ENCODE data around the gene ADCY7.

The ADCY7 gene

GRCh38 chr16:50293041-50293783, 26.9 kb downstream of the ADCY7 start:
- H3K4me3 ChIP-seq (replicated peaks in 1 of 2; ENCODE audit: low read depth in 2 of 2, low read length in 2 of 2), result no peak overlapping the region
- no peak for DNase-seq (ENCODE audit: low read depth in 2 of 2)
- TF ChIP-seq CTCF (IDR thresholded peaks at IDR 0.05; ENCODE audit: low read depth, low read length), result no peak

GRCh38 chr16:50293994-50294855, 27.9 kb downstream of the ADCY7 start:
- DNase-seq (ENCODE audit: low read depth in 2 of 2), result no peak
- H3K4me3 ChIP-seq (replicated peaks in 1 of 2; ENCODE audit: low read depth in 2 of 2, low read length in 2 of 2), result no peak overlapping the region
- no peak for TF ChIP-seq CTCF (IDR thresholded peaks at IDR 0.05; ENCODE audit: low read depth, low read length)

GRCh38 chr16:50294955-50295354, 28.6 kb downstream of the ADCY7 start:
- no peak for TF ChIP-seq CTCF (IDR thresholded peaks at IDR 0.05; ENCODE audit: low read depth, low read length)
- H3K4me3 ChIP-seq (replicated peaks in 1 of 2; ENCODE audit: low read depth in 2 of 2, low read length in 2 of 2), result no peak overlapping the region
- DNase-seq (ENCODE audit: low read depth in 2 of 2), result no peak

- H3K4me3 ChIP-seq (replicated peaks in 1 of 2; ENCODE audit: low read depth in 2 of 2, low read length in 2 of 2), result no peak overlapping the region
- no peak for DNase-seq (ENCODE audit: low read depth in 2 of 2)
- TF ChIP-seq CTCF (IDR thresholded peaks at IDR 0.05; ENCODE audit: low read depth, low read length), result no peak
These were observed 29.3 kb downstream of the ADCY7 start for GRCh38 chr16:50295541-50296132.

- no peak for TF ChIP-seq CTCF (IDR thresholded peaks at IDR 0.05; ENCODE audit: low read depth, low read length)
- no peak overlapping the region for H3K4me3 ChIP-seq (replicated peaks in 1 of 2; ENCODE audit: low read depth in 2 of 2, low read length in 2 of 2)
- DNase-seq (ENCODE audit: low read depth in 2 of 2), result no peak
These were observed 30.5 kb downstream of the ADCY7 start for GRCh38 chr16:50296807-50297206.

- TF ChIP-seq CTCF (IDR thresholded peaks at IDR 0.05; ENCODE audit: low read depth, low read length), result no peak
- H3K4me3 ChIP-seq (replicated peaks in 1 of 2; ENCODE audit: low read depth in 2 of 2, low read length in 2 of 2), result no peak overlapping the region
These were observed 31.1 kb downstream of the ADCY7 start for GRCh38 chr16:50297301-50298074.

More at GRCh38 chr16:50297301-50298074, 31.1 kb downstream of the ADCY7 start:
- DNase-seq (ENCODE audit: low read depth in 2 of 2), result no peak
